HG03039 (cell line): Measurements from ENCODE around the gene TNFRSF19.

Experiments used
- ATAC-seq: cut with Tn5 transposase; IDR thresholded peaks from one replicate; pipeline ENCODE4 v1.9.1; 2021; ENCODE audit warnings: mild to moderate bottlenecking, moderate library complexity; ENCODE audit not compliant: unreplicated experiment

The TNFRSF19 gene

DNA sequence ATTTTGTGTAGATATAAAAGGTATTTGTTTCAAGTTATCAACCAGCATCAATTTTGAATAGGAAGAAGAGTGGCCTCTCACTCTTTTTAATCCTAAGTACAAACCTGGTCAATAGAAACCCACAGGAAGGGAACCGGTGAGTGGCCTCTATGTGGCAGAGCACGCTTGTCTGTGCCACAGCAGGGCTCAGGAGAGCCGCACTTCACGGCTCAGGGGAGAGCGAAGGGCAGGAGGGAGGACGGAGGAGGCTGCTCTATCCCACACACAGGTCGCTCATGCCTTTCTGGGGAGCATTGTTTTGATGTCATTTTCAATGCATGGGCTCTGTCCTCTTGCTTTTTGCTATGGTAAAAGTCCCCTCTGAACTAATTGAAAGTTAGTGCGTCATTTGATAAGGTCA, 57.2 kb downstream of the TNFRSF19 start:
- ATAC-seq, result no peak

DNA sequence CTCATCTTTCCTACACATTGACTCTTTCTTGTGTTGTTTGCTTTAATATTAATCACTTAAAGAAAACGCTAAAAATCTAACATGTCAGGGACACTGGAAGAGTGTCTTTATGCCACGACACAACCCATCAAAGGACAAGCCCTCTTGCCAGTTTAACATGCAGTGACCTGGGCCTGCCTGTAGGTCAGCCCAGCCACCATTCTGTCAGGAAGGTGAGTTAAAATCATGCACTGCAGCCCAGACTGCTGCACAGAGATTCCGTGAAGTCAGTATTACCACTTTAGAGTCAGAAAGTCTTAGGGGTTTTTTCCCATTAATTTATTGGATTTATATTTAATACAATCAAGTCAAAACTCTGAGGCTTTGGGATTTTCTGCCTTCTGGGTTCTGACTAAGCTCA, 58.0 kb downstream of the TNFRSF19 start:
- no peak for ATAC-seq

DNA sequence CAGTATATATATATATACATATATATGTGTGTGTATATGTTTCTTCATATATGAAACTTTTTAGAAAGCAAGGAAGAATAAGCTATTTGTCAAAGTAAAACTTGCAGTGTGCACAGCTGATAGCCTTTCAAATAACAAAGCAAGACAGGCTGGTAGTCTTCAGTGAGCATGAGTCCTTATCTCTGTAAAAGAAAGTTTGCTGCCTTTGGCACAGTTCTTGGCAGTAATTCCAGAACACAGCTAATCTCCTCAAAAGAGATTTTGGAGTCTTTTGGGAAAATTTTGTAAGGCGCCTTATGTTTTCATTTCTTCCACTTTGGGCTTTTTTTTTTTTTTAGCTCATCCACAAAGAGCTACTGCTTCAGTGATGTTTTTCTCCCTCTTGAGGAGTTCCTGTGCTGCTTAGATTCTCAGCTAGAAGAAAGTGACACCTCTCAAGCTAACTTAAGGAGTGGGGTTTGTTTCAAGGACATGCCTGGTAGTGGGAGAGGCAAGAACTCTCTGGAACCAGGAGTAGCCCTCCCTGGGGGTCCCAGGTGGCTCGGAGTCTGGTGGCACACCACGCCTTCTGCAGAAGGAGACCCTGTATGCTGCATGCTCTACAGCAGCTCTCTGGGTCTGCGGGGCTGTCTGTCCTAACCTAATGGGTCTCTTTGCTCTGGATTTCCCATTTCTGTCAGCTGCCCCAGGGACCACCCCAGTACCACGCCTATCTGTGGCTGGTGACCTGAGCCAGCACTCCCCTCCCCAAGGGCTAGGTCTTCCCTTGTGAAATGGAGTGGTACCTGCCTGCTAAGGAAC, 58.8 kb downstream of the TNFRSF19 start:
- ATAC-seq, result no peak

- ATAC-seq, result no peak
Observed at GRCh38 chr13:23629566-23630272, 59.5 kb downstream of the TNFRSF19 start.

DNA sequence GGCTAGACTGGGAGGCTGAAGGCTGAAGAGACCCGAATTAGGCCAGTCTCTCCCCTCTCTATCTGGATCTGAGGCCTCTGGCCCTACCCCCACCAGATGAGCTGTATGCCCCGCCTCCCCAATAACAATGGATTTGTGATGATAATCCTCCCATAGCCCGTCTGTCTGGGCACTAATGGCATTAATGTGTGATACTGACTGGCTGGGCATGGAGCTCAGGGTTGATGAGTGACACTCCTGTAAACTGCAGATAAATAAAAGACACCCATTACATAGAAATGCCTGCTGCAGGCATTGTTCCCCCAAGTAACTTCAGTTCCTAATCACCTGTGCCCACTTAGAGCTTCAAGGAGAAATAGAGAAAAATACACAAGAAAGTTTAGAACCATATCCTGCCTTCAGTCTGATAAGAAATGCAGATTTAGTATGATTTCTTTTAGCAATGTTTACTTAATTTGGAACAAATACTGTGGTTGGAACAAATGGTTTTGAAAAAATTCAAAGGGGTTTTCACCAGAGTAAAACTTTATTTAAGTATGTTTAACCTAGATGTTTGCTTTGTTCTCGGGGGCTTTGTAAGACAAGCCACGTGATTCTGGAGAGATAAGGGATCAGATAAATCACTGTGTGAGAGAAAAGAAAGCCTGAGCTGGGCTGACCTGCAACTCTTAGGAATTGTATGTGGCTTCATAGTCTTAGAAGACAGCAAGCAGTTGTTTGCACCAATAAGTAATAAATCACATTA, 60.3 kb downstream of the TNFRSF19 start:
- no peak for ATAC-seq

- ATAC-seq, result no peak
Observed at GRCh38 chr13:23631311-23632047, 61.3 kb downstream of the TNFRSF19 start.

- ATAC-seq, result no peak
Observed at GRCh38 chr13:23632048-23632582, 61.9 kb downstream of the TNFRSF19 start.

DNA sequence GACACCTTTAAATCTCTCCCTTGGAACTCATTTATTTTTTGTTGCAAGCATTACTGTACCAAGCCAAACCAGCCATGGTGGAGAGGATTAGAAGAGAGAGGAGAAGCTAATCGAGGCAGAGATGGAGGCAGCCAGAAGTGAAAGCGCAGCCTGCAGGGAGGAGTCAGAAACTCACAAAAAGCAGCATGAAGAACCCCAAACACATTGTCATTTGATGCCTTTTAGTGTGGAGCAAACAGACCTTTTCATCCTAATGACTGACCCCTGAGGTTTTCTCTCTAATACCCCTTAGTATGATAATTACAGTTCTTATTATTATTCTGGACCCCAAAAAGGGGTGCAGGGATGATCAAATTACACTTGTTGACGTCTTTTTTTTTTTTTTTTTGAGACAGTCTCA, 62.5 kb downstream of the TNFRSF19 start:
- no peak for ATAC-seq

GRCh38 chr13:23634897-23635296, 64.7 kb downstream of the TNFRSF19 start:
- ATAC-seq, result no peak

- ATAC-seq, result no peak
Observed at GRCh38 chr13:23636360-23636759, 66.1 kb downstream of the TNFRSF19 start.

DNA sequence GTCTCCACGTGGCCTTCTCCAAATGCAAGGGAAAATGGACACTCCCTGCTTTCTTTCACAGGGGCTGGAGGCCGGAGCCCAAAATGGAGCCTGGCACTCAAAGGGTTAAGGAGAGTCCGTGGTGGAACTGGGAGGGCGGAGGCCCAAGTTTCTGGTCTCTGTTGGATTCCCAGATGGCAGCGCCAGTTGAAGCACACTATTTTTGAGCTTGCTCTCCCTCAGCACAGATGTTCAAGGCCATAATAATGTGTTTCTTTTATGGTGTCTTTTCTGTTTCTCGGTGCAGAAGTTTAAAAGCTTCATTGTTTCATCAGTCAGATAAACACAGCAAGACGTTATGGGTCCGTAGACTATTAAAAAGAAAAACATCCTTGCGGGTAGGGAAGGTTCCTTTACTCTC, 67.6 kb downstream of the TNFRSF19 start:
- ATAC-seq, result no peak

DNA sequence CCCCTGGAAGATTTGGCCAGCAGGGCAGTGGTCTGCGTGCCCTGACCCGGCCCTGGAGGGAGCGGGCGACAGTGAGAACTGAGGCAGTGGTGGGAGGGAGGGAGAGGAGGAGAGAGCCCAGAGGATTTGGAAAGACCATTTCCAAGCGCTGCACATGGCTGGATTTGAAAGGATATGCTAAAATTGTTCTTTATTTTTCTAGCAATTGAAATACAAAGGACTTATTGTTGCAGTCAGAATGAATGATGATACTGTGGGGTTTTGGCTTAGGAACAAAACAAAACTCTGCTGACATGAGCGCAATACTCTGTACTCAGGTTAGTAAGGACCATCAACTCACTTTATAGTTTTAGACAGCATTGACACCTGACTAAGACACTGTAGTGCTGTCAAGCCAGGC, 69.5 kb downstream of the TNFRSF19 start:
- no peak for ATAC-seq

DNA sequence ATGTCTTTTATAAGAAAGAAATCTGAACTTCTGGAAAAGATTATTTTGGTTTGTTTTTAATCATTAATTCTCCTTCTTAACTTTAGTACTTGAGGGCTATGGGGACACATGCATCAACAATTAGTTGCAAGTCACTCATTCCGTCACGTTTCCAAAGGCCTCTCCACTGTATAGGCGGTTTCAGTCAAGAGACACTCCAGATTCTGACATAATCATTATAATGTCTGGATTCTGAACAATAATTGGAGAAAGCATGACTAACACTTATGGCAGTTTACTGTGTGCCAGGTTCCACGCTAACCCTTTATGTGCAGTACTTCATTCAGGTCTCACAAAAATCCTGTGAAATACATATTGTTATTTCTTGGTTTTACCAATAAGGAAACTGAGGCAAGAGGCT, 71.9 kb downstream of the TNFRSF19 start:
- no peak for ATAC-seq

DNA sequence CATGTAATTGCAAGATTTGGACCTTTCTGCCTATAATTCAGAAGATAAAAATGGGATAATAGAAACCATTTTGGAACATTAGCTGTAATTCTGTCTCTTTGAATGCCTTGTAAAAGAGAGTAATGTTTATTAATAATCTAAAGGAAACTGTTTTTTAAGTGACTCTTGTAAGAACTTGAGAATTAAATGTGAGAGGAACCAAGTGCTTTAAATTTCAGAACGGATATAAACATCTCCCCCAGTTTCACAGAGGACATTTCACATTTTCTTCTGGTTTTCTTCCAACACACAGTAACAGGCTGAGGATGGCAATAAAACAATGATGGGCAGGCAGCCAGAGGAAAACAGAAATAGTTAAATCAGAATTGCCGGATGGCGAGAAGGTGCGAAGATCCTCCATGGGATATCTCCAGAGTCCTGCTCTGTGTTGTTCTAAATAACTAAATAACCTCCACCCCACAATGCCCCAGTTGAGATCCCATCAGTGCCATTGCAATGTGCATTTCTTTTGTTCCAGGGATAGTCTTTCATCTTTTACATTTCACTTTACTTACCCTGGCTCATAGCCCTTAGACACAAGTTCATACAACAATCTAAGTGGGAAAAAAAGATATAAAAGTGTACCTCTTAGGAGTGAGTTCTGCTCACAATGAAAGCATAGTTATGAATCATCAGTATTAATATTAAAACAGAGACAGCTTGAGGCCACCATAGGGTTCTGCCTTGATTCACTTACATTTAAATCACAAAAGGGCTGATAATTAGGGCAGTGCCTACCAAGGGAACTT, 73.3 kb downstream of the TNFRSF19 start:
- ATAC-seq, result no peak

DNA sequence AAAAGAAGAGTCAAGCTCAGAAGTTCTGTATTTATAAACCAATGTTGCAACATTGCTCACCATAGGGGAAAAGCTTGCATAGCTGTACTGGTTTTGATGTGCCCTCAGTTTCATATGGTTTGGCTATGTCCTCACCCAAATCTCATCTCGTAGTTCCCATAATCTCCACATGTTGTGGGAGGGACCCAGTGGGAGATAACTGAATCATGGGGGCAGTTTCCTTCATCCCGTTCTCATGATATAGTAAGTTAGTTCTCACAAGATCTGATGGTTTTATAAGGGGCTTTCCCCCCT, 73.9 kb downstream of the TNFRSF19 start:
- ATAC-seq, result no peak

DNA sequence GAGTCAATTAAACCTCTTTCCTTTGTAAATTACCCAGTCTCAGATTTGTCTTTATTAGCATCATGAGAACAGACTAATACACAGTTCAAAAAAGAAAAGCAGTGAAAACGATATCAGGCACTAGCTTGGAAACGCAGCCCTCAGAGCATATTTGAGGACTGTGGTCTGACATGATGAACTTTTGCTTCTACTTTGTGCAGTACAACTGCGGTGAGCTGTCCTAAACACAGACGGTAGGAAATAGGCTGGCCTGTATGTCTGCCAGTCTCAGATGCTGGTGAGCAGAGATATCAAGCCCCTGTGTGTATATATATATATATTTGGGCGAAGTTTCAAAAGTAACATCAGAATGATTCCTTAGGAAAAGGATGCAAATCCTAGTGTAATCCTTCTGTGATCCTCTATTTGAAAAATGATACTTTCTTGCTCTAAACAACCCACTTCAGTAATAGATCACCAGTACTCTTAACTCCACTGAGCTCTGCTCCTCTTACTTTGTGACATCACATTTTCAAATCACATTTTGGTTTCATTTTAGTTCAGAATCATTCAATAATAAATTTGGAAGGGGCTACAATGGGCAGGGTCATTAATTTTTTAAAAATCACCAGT, 74.4 kb downstream of the TNFRSF19 start:
- no peak for ATAC-seq

DNA sequence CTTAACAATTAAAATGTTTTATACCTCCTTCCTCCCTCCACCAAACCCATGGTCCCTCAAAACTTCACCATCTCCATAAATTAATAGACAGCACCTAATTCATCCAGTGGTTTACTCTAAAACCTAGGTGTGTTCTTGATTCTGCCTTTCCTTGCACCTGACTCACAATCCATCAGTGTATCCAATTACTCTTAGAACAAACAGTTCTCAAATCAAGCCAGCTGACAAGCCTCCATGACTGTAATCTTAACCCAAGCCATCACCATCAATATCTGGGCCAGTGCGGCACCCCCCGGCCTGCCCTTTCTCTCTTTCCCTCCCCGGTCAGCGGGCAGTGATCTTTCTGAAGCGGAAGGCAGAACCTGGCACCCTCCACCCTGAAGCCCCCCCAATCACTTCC, 75.6 kb downstream of the TNFRSF19 start:
- no peak for ATAC-seq

- no peak for ATAC-seq
Observed at GRCh38 chr13:23651439-23651838, 81.2 kb downstream of the TNFRSF19 start.

DNA sequence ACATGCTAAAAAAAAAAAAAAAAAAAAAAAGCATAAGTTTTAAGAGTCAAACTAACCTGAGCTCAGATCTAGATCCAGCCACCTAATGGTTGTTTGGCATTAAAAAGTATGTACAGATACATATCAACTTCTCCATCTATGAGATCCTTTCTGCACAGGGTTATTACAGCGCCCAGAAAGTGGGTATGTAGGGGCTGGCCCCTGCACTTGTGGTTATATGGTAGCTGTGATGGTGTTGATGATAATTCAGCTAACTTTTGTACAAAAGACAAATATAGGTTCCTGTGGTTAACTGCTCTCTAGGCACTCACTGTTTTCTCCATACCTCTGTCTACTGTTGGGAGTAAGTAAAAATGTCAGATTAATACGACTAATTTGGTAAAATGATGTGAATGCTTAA, 81.7 kb downstream of the TNFRSF19 start:
- ATAC-seq, result no peak
